SK-N-SH (cell line): ENCODE results near the gene HMGB1. TPM values are rescaled to one million over a fixed set of nuclear protein-coding genes. Genes with fewer than 3 reads are reported as not detected.
"Not testable (repeated sequence)": the region's sequence is repeated elsewhere in the genome, so short reads cannot be mapped to it uniquely, and the experiment has no call there.

Experiments used
- CTCF ChIA-PET: fragments of 300-600, 350-600 bp; formaldehyde crosslinking; extraction: SDS; loops from one replicate; lab custom pipeline; 2021; lab: Yijun Ruan, JAX
- POLR2A ChIA-PET: fragments of 350-600 bp; sonication (Branson Sonifier 250); formaldehyde crosslinking; extraction: SDS; loops from one replicate; lab custom pipeline; 2020; ENCODE audit warnings: antibody characterized with exemption, inconsistent platforms; lab: Yijun Ruan, JAX
- DNase-seq: peaks from one replicate; pipeline ENCODE4 v3.0.0; 2012
- H2AFZ ChIP-seq: fragments of 200-600 bp; sonication (generic); 2 replicates; pipeline ENCODE4 v1.8.1; 2016; ENCODE audit warnings: antibody characterized with exemption, mild to moderate bottlenecking, low read depth
- H3F3A ChIP-seq: fragments of 200-600 bp; sonication (generic); replicated peaks from 2 replicates; pipeline ENCODE3; 2016; ENCODE audit warnings: antibody characterized with exemption, mild to moderate bottlenecking; ENCODE audit not compliant: insufficient read depth
- H3K27ac ChIP-seq, 2 experiments: fragments of 200-500 bp in 1 of 2; fragments of 200-600 bp in 1 of 2; sonication (Bioruptor generic) in 1 of 2; sonication (generic), shearing (Covaris generic) in 1 of 2; 2 replicates each; pipeline versions ENCODE4 v1.5.1 to v1.6.1; 2014 to 2016; ENCODE audit warnings: low read depth in 2 of 2, inconsistent platforms in 1 of 2, low read length in 1 of 2, mild to moderate bottlenecking in 1 of 2, mixed read lengths in 1 of 2
- H3K27me3 ChIP-seq: fragments of 200-600 bp; sonication (generic), shearing (Covaris generic); 2 replicates; pipeline ENCODE4 v1.6.1; 2016; ENCODE audit warnings: mixed run types; ENCODE audit not compliant: insufficient read depth
- H3K36me3 ChIP-seq, 2 experiments: fragments of 200-500 bp in 1 of 2; fragments of 200-600 bp in 1 of 2; sonication (Bioruptor generic) in 1 of 2; sonication (generic) in 1 of 2; replicated peaks in 1 of 2; 2 replicates each; pipeline versions ENCODE3 to v1.5.1; 2014 to 2016; ENCODE audit warnings: low read length in 1 of 2, mild to moderate bottlenecking in 1 of 2; ENCODE audit not compliant: insufficient read depth in 2 of 2, control insufficient read depth in 1 of 2
- H3K4me1 ChIP-seq, 2 experiments: fragments of 200-500 bp in 1 of 2; fragments of 200-600 bp in 1 of 2; sonication (Bioruptor generic) in 1 of 2; sonication (generic), shearing (Covaris generic) in 1 of 2; 2 replicates each; pipeline versions ENCODE4 v1.5.1 to v1.6.1; 2014 to 2016; ENCODE audit warnings: low read depth in 1 of 2, low read length in 1 of 2, mixed run types in 1 of 2; ENCODE audit not compliant: insufficient read depth in 2 of 2, control insufficient read depth in 1 of 2
- H3K4me2 ChIP-seq: fragments of 200-600 bp; sonication (generic), shearing (Covaris generic); 2 replicates; pipeline ENCODE4 v1.6.1; 2017; ENCODE audit warnings: mixed run types
- H3K4me3 ChIP-seq, 2 experiments: fragments of 200-500 bp in 1 of 2; fragments of 200-600 bp in 1 of 2; sonication (Bioruptor generic) in 1 of 2; sonication (generic), shearing (Covaris generic) in 1 of 2; 2 replicates each; pipeline versions ENCODE4 v1.5.1 to v1.8.1; 2014 to 2016; ENCODE audit warnings: low read depth in 2 of 2, inconsistent platforms in 1 of 2, low read length in 1 of 2, mild to moderate bottlenecking in 1 of 2, mixed read lengths in 1 of 2, moderate library complexity in 1 of 2
- H3K79me2 ChIP-seq: fragments of 200-600 bp; sonication (generic); 2 replicates; pipeline ENCODE4 v1.8.1; 2017; ENCODE audit warnings: mild to moderate bottlenecking; ENCODE audit not compliant: insufficient read depth
- H3K9ac ChIP-seq: fragments of 200-600 bp; sonication (generic); 2 replicates; pipeline ENCODE4 v1.6.1; 2017; ENCODE audit warnings: mixed run types
- H3K9me2 ChIP-seq: fragments of 200-600 bp; sonication (generic); 2 replicates; pipeline ENCODE4 v1.6.1; 2017; ENCODE audit warnings: mixed run types
- H3K9me3 ChIP-seq: fragments of 200-600 bp; sonication (generic); 2 replicates; pipeline ENCODE4 v1.6.1; 2017; ENCODE audit warnings: mixed run types, mild to moderate bottlenecking, moderate library complexity
- H4K20me1 ChIP-seq: fragments of 200-600 bp; sonication (generic); 2 replicates; pipeline ENCODE4 v1.6.1; 2017; ENCODE audit warnings: mild to moderate bottlenecking, mixed run types; ENCODE audit not compliant: insufficient read depth
- MXI1 ChIP-seq: IDR thresholded peaks from 2 replicates; pipeline ENCODE4 v1.6.1; 2012; ENCODE audit warnings: mild to moderate bottlenecking, low read depth, low read length, improper control_type of control experiment
- RFX5 ChIP-seq: IDR thresholded peaks from 2 replicates; pipeline ENCODE4 v1.6.1; 2012; ENCODE audit warnings: mild to moderate bottlenecking, improper control_type of control experiment, low read length
- SIN3A ChIP-seq: IDR thresholded peaks from 2 replicates; pipeline ENCODE4 v1.6.1; 2012; ENCODE audit warnings: low read depth, mild to moderate bottlenecking, low read length, moderate library complexity, borderline replicate concordance
- TEAD4 ChIP-seq: IDR thresholded peaks from 2 replicates; pipeline ENCODE4 v1.4.0; 2012; ENCODE audit warnings: mild to moderate bottlenecking, borderline replicate concordance; ENCODE audit not compliant: insufficient read depth
- WGBS: methylation state at CpG from one replicate; pipeline ENCODE4 v1.1.6; 2017; ENCODE audit warnings: low lambda C conversion rate; 5-methylcytosine and 5-hydroxymethylcytosine counted together
- polyA plus RNA-seq, 3 experiments: library from polyadenylated mRNA; depleted of rRNA; stranded (reverse); fragments of >200 nt; gene quantifications; 2 replicates each; pipeline ENCODE4 v1.2.3, GENCODE V29; 2012
- TF ChIP-seq, protein P1 (sequence below): fragments of 150-350 bp; IDR thresholded peaks from 2 replicates; pipeline ENCODE4 v1.6.1; 2016; ENCODE audit warnings: mild to moderate bottlenecking, low read depth, low read length
- TF ChIP-seq, protein P2 (sequence below): fragments of 200-600 bp; sonication (generic); IDR thresholded peaks from 2 replicates; pipeline ENCODE4 v1.6.1; 2017; ENCODE audit warnings: antibody characterized with exemption, mild to moderate bottlenecking, moderate library complexity

Gene HMGB1
- polyA plus RNA-seq, 1 of the 3 experiments (the other 2 are of a cell fraction) = 166 TPM

DNA sequence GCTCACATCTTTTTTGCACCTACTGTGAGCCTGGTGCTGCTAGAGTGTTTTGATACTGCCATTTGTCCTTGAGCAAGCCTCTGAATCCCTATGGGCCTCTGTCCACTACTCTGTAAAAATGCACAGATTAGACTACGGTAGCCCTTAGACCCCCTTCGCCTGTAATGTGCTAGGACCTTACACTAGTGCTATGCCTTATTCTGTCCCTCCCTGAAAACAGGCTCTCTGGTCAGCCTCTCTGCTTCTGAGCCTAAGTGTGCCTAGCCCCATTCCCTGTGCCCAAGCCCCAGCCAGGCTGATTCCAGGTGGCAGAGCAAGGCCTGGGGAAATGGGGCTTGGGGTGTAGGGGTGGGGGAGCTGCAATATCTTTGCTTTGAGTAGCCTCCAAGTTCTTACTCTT, 10.7 kb downstream of the HMGB1 start:
- H3K27me3 ChIP-seq = no peaks in the 10 kb centered on the region

DNA sequence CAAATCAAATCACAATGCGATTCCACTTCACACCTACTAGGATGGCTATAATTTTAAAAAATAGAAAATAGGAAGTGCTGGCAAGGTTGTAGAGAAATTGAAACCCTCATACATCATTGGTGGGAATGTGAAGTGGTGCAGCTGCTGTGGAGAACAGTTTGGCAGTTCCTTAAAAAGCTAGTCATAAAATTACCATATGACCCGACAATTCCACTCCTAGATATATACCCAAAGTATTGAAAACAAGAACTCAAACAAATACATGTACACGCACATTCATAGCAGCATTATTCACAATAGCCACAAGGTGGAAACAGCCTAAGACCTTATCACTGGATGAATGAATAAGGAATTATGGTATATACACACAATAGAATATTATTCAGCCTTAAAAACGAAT, 12.0 kb downstream of the HMGB1 start:
- peaks cover 36% of the 10 kb centered on the region for H3F3A ChIP-seq
- no peaks in the 10 kb centered on the region for H3K4me1 ChIP-seq
- no peak overlapping the region for H3K27ac ChIP-seq
- 91% methylated on average over 4 of the region's 4 CpGs for WGBS
- no peak overlapping the region for H3K4me2 ChIP-seq
- H3K4me3 ChIP-seq = no peak overlapping the region
- no peaks in the 10 kb centered on the region for H3K9me3 ChIP-seq
- H3K9me2 ChIP-seq = no peaks in the 10 kb centered on the region
- no peaks in the 10 kb centered on the region for H3K27me3 ChIP-seq
- ChIA-PET CTCF (interaction anchor here (1.4 to 1.6 kb wide), 2 partner anchors 9 to 97 kb away, joined by 4 to 5 read pairs; no protein-coding TSS in a partner anchor), POLR2A (no interaction called here)
- H4K20me1 ChIP-seq = no peaks in the 10 kb centered on the region
- H3K9ac ChIP-seq = no peak overlapping the region
- DNase-seq = no peak
- H2AFZ ChIP-seq = no peak overlapping the region
- H3K79me2 ChIP-seq = no peaks in the 10 kb centered on the region
- TF ChIP-seq, protein P1, sequence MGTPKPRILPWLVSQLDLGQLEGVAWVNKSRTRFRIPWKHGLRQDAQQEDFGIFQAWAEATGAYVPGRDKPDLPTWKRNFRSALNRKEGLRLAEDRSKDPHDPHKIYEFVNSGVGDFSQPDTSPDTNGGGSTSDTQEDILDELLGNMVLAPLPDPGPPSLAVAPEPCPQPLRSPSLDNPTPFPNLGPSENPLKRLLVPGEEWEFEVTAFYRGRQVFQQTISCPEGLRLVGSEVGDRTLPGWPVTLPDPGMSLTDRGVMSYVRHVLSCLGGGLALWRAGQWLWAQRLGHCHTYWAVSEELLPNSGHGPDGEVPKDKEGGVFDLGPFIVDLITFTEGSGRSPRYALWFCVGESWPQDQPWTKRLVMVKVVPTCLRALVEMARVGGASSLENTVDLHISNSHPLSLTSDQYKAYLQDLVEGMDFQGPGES = no peak
- TF ChIP-seq, protein P2, sequence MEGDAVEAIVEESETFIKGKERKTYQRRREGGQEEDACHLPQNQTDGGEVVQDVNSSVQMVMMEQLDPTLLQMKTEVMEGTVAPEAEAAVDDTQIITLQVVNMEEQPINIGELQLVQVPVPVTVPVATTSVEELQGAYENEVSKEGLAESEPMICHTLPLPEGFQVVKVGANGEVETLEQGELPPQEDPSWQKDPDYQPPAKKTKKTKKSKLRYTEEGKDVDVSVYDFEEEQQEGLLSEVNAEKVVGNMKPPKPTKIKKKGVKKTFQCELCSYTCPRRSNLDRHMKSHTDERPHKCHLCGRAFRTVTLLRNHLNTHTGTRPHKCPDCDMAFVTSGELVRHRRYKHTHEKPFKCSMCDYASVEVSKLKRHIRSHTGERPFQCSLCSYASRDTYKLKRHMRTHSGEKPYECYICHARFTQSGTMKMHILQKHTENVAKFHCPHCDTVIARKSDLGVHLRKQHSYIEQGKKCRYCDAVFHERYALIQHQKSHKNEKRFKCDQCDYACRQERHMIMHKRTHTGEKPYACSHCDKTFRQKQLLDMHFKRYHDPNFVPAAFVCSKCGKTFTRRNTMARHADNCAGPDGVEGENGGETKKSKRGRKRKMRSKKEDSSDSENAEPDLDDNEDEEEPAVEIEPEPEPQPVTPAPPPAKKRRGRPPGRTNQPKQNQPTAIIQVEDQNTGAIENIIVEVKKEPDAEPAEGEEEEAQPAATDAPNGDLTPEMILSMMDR = peak; percentile 38
- no peak for TF ChIP-seq SIN3A
- no peak for TF ChIP-seq RFX5
- no peak for TF ChIP-seq TEAD4
- peaks cover 3 to 8% of the 10 kb centered on the region in 2 experiments for H3K36me3 ChIP-seq

More for the DNA sequence above, 10.7 kb downstream of the HMGB1 start:
- H3K79me2 ChIP-seq = peaks cover 8% of the 10 kb centered on the region; the same call in 1 of the 2 replicates
- POLR2A ChIA-PET = no interaction called here
- CTCF ChIA-PET = interaction anchor here (1.6 kb wide), 1 partner anchor 323 kb away, joined by 5 read pairs; no protein-coding TSS in a partner anchor
- no peak for DNase-seq
- peaks cover 49% of the 10 kb centered on the region for H3F3A ChIP-seq
- no peak overlapping the region for H3K9ac ChIP-seq
- no peak for TF ChIP-seq MXI1
- H3K27ac ChIP-seq = no peak overlapping the region
- no peak overlapping the region for H3K4me2 ChIP-seq
- no peaks in the 10 kb centered on the region for H4K20me1 ChIP-seq
- peaks cover 13 to 21% of the 10 kb centered on the region in 2 experiments for H3K36me3 ChIP-seq
- no peaks in the 10 kb centered on the region for H3K9me2 ChIP-seq
- no peaks in the 10 kb centered on the region for H3K9me3 ChIP-seq
- no peaks in the 10 kb centered on the region for H3K4me1 ChIP-seq
- no peak overlapping the region for H2AFZ ChIP-seq
- WGBS = 94% methylated on average over 2 of the region's 2 CpGs
- H3K4me3 ChIP-seq = no peak overlapping the region

DNA sequence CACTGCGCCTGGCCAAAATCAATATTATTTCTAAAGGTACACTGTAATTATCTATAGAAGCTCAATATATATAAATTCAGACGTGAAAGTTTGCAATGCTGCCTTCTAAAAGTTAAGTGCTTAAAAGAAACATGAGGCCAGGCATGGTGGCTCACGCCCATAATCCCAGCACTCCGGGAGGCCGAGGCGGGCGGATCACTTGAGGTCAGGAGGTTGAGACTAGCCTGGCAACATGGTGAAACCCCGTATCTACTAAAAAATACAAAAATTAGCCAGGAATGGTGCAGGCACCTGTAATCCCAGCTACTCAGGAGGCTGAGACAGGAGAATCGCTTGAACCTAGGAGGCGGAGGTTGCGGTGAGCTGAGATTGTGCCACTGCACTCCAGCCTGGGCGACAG, 14.3 kb downstream of the HMGB1 start:
- H4K20me1 ChIP-seq, H3K9me2 ChIP-seq, H3K9me3 ChIP-seq, H3K27ac ChIP-seq, H3K27me3 ChIP-seq, H3K4me2 ChIP-seq, H3K4me1 ChIP-seq, H3K4me3 ChIP-seq, H3K79me2 ChIP-seq, H3K36me3 ChIP-seq, H3K9ac ChIP-seq, POLR2A ChIA-PET, DNase-seq, H2AFZ ChIP-seq: not testable (repeated sequence)
- peaks cover 19% of the 10 kb centered on the region for H3F3A ChIP-seq
- WGBS = 96% methylated on average over 12 of the region's 12 CpGs
- CTCF ChIA-PET = interaction anchor here (0.7 to 1.3 kb wide), 2 partner anchors 9 to 14 kb away, joined by 3 read pairs; no protein-coding TSS in a partner anchor
